Measurements from ENCODE around the gene MTRF1L. TPM values are rescaled to one million over a fixed set of nuclear protein-coding genes. Genes with fewer than 3 reads are reported as not detected.

The MTRF1L gene, protein sequence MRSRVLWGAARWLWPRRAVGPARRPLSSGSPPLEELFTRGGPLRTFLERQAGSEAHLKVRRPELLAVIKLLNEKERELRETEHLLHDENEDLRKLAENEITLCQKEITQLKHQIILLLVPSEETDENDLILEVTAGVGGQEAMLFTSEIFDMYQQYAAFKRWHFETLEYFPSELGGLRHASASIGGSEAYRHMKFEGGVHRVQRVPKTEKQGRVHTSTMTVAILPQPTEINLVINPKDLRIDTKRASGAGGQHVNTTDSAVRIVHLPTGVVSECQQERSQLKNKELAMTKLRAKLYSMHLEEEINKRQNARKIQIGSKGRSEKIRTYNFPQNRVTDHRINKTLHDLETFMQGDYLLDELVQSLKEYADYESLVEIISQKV
- total RNA-seq (2021): 15.3 to 16.6 TPM (median 15.8 TPM) in 3 replicates
- percentile 95 among the genes with signal in this experiment for Bru-seq, nascent RNA
- long read RNA-seq, experiment 1, transcript MTRF1L-203 (7 exons, 3,676 nt): minor isoform, 30 of 134 reads
- long read RNA-seq, experiment 1, transcript MTRF1L-202 (6 exons, 3,539 nt): minor isoform, 20 of 134 reads
- long read RNA-seq, experiment 1, transcript MTRF1L-201 (6 exons, 3,431 nt): minor isoform, 5 of 134 reads
- long read RNA-seq, experiment 1, transcript MTRF1L-208 (7 exons, 3,651 nt): major isoform, 32 of 134 reads
- long read RNA-seq, experiment 1, partial matches to known transcripts: 4 of 134 reads
- long read RNA-seq, experiment 1, other reads (novel, unspliced or antisense): 38 of 134 reads
- long read RNA-seq, experiment 2, transcript MTRF1L-208 (7 exons, 3,651 nt): minor isoform, 5 of 26 reads
- long read RNA-seq, experiment 2, transcript MTRF1L-203 (7 exons, 3,676 nt): major isoform, 6 of 26 reads
- long read RNA-seq, experiment 2, partial matches to known transcripts: 0 of 26 reads
- long read RNA-seq, experiment 2, other reads (novel, unspliced or antisense): 11 of 26 reads
- long read RNA-seq, experiment 3, partial matches to known transcripts: 20 of 21 reads
- long read RNA-seq, experiment 3, other reads (novel, unspliced or antisense): 0 of 21 reads

GRCh38 chr6:153002613-153003365 is at the start of gene MTRF1L:
Gene MTRF1L (minus strand): TSS chr6:153002709. CDS start chr6:153002685, 24 bp downstream.
- Mint-ChIP-seq H3K27ac (peak within 1 kb of the TSS; percentile 100), H3K4me1 (peaks cover 23% of the 10 kb centered on the region), H3K9me3 (no peaks in the 10 kb centered on the region), H3K27me3 (ENCODE audit: low read depth) (no peaks in the 10 kb centered on the region), H3K4me3 (peak within 1 kb of the TSS; percentile 96), H3K36me3 (peaks cover 7% of the 10 kb centered on the region; the same call in 1 of the 2 replicates)
- ATAC-seq (peak; percentile 94), DNase-seq (ENCODE audit: low spot score) (peak; percentile 96)
- CTCF ChIA-PET: no interaction called here
- POLR2A ChIA-PET: interaction anchor here (4.2 kb wide), 1 partner anchor 20 kb away, joined by 16 read pairs; the partner anchor contains the start of gene FBXO5
- no peak for TF ChIP-seq IRF1 (CRISPR knock-in tag; IDR thresholded peaks at IDR 0.05)
- TF ChIP-seq E2F5 (CRISPR knock-in tag; IDR thresholded peaks at IDR 0.05): 0 out of 2 replicates have a peak, but pooled peaks have one; percentile 52
- no peak for TF ChIP-seq ZNF396 (CRISPR knock-in tag; IDR thresholded peaks at IDR 0.05; ENCODE audit: borderline replicate concordance)
- peak; percentile 81 for TF ChIP-seq FOXK1 (CRISPR knock-in tag; IDR thresholded peaks at IDR 0.05)
- TF ChIP-seq NR2C2 (CRISPR knock-in tag; IDR thresholded peaks at IDR 0.05): no peak
- TF ChIP-seq ZBTB43 (CRISPR knock-in tag; IDR thresholded peaks at IDR 0.05): no peak
- TF ChIP-seq MLX (CRISPR knock-in tag; IDR thresholded peaks at IDR 0.05): no peak
- TF ChIP-seq ZSCAN18 (CRISPR knock-in tag; IDR thresholded peaks at IDR 0.05): no peak
- TF ChIP-seq, protein P1, sequence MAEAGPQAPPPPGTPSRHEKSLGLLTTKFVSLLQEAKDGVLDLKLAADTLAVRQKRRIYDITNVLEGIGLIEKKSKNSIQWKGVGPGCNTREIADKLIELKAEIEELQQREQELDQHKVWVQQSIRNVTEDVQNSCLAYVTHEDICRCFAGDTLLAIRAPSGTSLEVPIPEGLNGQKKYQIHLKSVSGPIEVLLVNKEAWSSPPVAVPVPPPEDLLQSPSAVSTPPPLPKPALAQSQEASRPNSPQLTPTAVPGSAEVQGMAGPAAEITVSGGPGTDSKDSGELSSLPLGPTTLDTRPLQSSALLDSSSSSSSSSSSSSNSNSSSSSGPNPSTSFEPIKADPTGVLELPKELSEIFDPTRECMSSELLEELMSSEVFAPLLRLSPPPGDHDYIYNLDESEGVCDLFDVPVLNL (CRISPR knock-in tag; IDR thresholded peaks at IDR 0.05; ENCODE audit: borderline replicate concordance, low read depth): no peak
- TF ChIP-seq, protein P2, sequence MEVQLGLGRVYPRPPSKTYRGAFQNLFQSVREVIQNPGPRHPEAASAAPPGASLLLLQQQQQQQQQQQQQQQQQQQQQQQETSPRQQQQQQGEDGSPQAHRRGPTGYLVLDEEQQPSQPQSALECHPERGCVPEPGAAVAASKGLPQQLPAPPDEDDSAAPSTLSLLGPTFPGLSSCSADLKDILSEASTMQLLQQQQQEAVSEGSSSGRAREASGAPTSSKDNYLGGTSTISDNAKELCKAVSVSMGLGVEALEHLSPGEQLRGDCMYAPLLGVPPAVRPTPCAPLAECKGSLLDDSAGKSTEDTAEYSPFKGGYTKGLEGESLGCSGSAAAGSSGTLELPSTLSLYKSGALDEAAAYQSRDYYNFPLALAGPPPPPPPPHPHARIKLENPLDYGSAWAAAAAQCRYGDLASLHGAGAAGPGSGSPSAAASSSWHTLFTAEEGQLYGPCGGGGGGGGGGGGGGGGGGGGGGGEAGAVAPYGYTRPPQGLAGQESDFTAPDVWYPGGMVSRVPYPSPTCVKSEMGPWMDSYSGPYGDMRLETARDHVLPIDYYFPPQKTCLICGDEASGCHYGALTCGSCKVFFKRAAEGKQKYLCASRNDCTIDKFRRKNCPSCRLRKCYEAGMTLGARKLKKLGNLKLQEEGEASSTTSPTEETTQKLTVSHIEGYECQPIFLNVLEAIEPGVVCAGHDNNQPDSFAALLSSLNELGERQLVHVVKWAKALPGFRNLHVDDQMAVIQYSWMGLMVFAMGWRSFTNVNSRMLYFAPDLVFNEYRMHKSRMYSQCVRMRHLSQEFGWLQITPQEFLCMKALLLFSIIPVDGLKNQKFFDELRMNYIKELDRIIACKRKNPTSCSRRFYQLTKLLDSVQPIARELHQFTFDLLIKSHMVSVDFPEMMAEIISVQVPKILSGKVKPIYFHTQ (CRISPR knock-in tag; IDR thresholded peaks at IDR 0.05): no peak
- TF ChIP-seq GABPB1 (CRISPR knock-in tag; IDR thresholded peaks at IDR 0.05): peak; percentile 45; the same call in 1 of the 2 replicates
- TF ChIP-seq KAT7 (CRISPR knock-in tag; IDR thresholded peaks at IDR 0.05; ENCODE audit: borderline replicate concordance): no peak
- TF ChIP-seq EMX1 (CRISPR knock-in tag; IDR thresholded peaks at IDR 0.05): no peak
- TF ChIP-seq ETV6 (CRISPR knock-in tag; IDR thresholded peaks at IDR 0.05): peak; percentile 79; the same call in 1 of the 2 replicates
- TF ChIP-seq MYBL2 (CRISPR knock-in tag; IDR thresholded peaks at IDR 0.05): peak; percentile 87; the same call in 1 of the 2 replicates
- no peak for TF ChIP-seq FOXJ3 (CRISPR knock-in tag; IDR thresholded peaks at IDR 0.05; ENCODE audit: borderline replicate concordance)
- no peak for TF ChIP-seq NFYB (CRISPR knock-in tag; conservative IDR thresholded peaks at IDR 0.05; ENCODE audit: low read depth)
- TF ChIP-seq, protein P3, sequence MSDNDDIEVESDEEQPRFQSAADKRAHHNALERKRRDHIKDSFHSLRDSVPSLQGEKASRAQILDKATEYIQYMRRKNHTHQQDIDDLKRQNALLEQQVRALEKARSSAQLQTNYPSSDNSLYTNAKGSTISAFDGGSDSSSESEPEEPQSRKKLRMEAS (CRISPR knock-in tag; IDR thresholded peaks at IDR 0.05): peak; percentile 20; the same call in 1 of the 2 replicates
- 0 out of 2 replicates have a peak, but pooled peaks have one; percentile 29 for TF ChIP-seq FOXP4 (CRISPR knock-in tag; IDR thresholded peaks at IDR 0.05)
- 0 out of 2 replicates have a peak, but pooled peaks have one; percentile 40 for TF ChIP-seq ZNF232 (CRISPR knock-in tag; IDR thresholded peaks at IDR 0.05)
